Activated CD4-positive, alpha-beta T cell treated with anti-CD3 and anti-CD28 coated beads for 4 hours (primary cell): ENCODE results near the gene FBXO38.

Source experiments
- DNase-seq, 2 donors: peaks; one replicate each; pipeline ENCODE4 v3.0.0-alpha.2; 2020

FBXO38 gene

GRCh38 chr5:148383564-148384379 lies at the start of gene FBXO38:
FBXO38 (plus strand) TSS chr5:148383958; CDS start chr5:148394777, 10,819 bp downstream.
- peak; percentile 95 to 97 for DNase-seq

- DNase-seq = no peak
Measured at GRCh38 chr5:148335259-148335658, 48.5 kb upstream of the FBXO38 start, which contains the start of gene SPINK9. SPINK9 (plus strand) TSS chr5:148335559; CDS start chr5:148335614, 55 bp downstream.

GRCh38 chr5:148336704-148337435 lies 46.9 kb upstream of the FBXO38 start:
- no peak for DNase-seq

GRCh38 chr5:148342371-148343045 lies 41.2 kb upstream of the FBXO38 start:
- no peak for DNase-seq

- no peak for DNase-seq
Measured at GRCh38 chr5:148343046-148343407, 40.7 kb upstream of the FBXO38 start.

GRCh38 chr5:148343603-148344487 lies 39.9 kb upstream of the FBXO38 start:
- no peak for DNase-seq

GRCh38 chr5:148347706-148348105 lies 36.1 kb upstream of the FBXO38 start:
- no peak for DNase-seq

GRCh38 chr5:148352696-148353095 lies 31.1 kb upstream of the FBXO38 start:
- no peak for DNase-seq

GRCh38 chr5:148353634-148354033 lies 30.1 kb upstream of the FBXO38 start:
- DNase-seq = no peak

GRCh38 chr5:148364343-148364742 lies 19.4 kb upstream of the FBXO38 start:
- no peak for DNase-seq

GRCh38 chr5:148368299-148368698 lies 15.5 kb upstream of the FBXO38 start:
- DNase-seq = no peak

- DNase-seq = no peak
Measured at GRCh38 chr5:148372166-148372725, 11.5 kb upstream of the FBXO38 start.

- no peak for DNase-seq
Measured at GRCh38 chr5:148372893-148373292, 10.9 kb upstream of the FBXO38 start.

- peak in 1 of 2 donors; percentile 4 for DNase-seq
Measured at GRCh38 chr5:148374690-148375360, 8.9 kb upstream of the FBXO38 start.

- DNase-seq = no peak
Measured at GRCh38 chr5:148376198-148376597, 7.6 kb upstream of the FBXO38 start.

- no peak for DNase-seq
Measured at GRCh38 chr5:148378670-148379069, 5.1 kb upstream of the FBXO38 start.

- no peak for DNase-seq
Measured at GRCh38 chr5:148379340-148379739, 4.4 kb upstream of the FBXO38 start.

- DNase-seq = no peak
Measured at GRCh38 chr5:148381906-148382305, 1.9 kb upstream of the FBXO38 start.

- DNase-seq = no peak
Measured at GRCh38 chr5:148382961-148383360, 797 bp upstream of the FBXO38 start.

GRCh38 chr5:148384380-148384737 lies 601 bp downstream of the FBXO38 start:
- no peak for DNase-seq

GRCh38 chr5:148385094-148385493 lies 1.3 kb downstream of the FBXO38 start:
- DNase-seq = no peak

GRCh38 chr5:148386041-148386440 lies 2.3 kb downstream of the FBXO38 start:
- no peak for DNase-seq
